Suprapubic skin (tissue), 3 donors: ENCODE measurements around the gene SERAC1.

ENCODE experiments used
- CTCF ChIP-seq, 2 donors: fragments of 200-600 bp in 1 of 2; fragments of 450-650 bp in 1 of 2; sonication (generic) in 1 of 2; IDR thresholded peaks; one replicate each; pipeline ENCODE4 v1.5.1; 2016 to 2019; ENCODE audit warnings: antibody characterized with exemption in 2 of 2, mild to moderate bottlenecking in 1 of 2, moderate library complexity in 1 of 2
- POLR2AphosphoS5 ChIP-seq, 3 donors: sonication (generic); formaldehyde crosslinking; IDR thresholded peaks; one replicate each; pipeline ENCODE4 v1.6.1; 2017; ENCODE audit warnings: antibody characterized with exemption in 3 of 3

DNA sequence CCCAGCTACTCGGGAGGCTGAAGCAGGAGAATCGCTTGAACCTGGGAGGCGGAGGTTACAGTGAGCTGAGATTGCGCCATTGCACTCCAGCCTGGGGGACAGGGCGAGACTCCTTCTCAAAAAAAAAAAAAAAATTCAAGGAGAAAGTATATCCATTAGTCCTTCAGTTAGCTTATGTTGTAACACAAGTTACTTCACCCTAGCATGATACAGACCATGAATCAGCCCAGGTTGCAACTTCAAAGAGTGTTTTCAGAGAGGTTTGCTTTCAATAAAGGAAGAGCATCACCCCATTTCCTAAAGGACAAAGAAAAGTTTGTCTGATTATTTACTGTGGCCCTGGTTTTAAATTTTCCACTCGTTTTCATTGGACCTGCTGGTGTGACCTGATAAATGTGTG is 73.0 kb downstream of the SERAC1 start:
- TF ChIP-seq POLR2AphosphoS5 (IDR thresholded peaks at IDR 0.05) = no peak
- no peak for TF ChIP-seq CTCF (IDR thresholded peaks at IDR 0.05)
